Activated CD4-positive, alpha-beta T cell treated with anti-CD3 and anti-CD28 coated beads, Interleukin-2, amount 50 U/mL, for 16 hours (primary cell): ENCODE data around the gene HAS3.
"Not testable (repeated sequence)": the region's sequence is repeated elsewhere in the genome, so short reads cannot be mapped to it uniquely, and the experiment has no call there.

Experiments used
- DNase-seq: peaks from one replicate; pipeline ENCODE4 v3.0.0-alpha.2; 2020

Gene HAS3, protein sequence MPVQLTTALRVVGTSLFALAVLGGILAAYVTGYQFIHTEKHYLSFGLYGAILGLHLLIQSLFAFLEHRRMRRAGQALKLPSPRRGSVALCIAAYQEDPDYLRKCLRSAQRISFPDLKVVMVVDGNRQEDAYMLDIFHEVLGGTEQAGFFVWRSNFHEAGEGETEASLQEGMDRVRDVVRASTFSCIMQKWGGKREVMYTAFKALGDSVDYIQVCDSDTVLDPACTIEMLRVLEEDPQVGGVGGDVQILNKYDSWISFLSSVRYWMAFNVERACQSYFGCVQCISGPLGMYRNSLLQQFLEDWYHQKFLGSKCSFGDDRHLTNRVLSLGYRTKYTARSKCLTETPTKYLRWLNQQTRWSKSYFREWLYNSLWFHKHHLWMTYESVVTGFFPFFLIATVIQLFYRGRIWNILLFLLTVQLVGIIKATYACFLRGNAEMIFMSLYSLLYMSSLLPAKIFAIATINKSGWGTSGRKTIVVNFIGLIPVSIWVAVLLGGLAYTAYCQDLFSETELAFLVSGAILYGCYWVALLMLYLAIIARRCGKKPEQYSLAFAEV

GRCh38 chr16:69105501-69106361 is at the start of gene HAS3:
Gene HAS3, plus strand, starts transcription at chr16:69105653. Its CDS starts 3,743 bp downstream, at chr16:69109396.
- peak; percentile 43 for DNase-seq

- no peak for DNase-seq
Measured at GRCh38 chr16:69055980-69056379, 49.5 kb upstream of the HAS3 start.

DNA sequence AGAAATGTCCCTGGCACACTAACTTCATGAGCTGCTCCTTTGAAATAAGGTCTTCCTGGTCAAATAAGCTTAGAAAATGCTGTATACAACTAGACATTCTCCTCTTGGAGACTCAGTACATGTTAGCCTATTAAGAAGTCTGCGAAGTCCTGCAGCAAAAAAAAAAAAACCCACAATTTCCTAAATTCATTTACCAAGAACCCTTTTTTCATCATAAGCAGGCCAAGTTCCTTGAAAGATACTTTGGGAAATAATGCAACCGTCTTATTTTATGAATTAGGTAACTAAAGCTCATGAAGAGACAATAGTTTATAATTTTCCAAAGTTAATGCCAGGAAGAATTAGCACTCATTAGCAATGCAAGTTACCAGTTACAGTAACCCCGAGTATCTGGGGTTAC is 49.0 kb upstream of the HAS3 start:
- DNase-seq, result no peak

DNA sequence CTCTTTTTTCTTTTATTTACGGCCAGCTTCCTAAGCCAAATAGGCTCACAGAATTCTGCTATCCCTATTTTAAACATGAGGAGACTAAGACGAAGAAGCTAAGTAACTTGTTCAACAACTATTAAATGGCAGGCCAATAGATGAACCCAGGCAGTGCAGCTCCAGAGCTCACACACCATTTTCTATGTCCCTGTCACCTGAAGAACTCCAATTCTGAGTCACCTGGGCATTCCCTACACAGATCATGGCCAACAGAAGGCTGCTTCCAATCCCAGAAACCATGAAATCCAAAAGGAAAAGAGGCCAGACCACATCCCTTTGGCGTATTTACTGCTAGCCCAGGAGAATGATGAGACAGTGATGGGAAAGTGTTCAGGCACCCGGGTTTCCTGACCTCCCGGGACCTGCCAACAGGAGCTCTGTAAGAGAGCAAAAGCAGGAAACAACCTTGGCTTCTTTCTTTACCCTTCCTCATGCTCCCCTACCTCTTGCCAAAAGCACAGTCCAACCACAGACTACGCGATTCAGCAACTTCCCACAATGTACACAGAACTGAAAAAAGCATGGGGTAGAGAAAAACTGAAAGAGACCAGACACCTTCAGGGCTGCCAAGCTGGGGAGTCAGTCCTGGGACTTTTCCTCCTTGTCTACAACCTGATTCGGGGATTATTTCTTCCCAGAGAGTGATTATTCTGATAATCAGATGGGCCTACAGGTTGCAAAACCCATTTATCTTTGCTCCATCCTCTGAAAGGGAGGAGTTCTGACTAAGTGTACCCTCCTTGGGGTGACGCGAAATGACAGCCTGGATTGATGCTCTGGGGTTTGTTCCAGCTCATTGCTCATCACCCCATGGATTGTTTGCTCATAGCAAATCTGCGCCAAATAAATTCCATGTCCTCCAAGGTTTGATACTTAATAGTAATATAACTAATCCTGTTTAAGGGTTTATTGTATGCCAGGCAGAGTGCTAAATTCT is 47.8 kb upstream of the HAS3 start:
- no peak for DNase-seq

- not testable (repeated sequence) for DNase-seq
Measured at GRCh38 chr16:69063491-69063890, 42.0 kb upstream of the HAS3 start.

- DNase-seq, result no peak
Measured at GRCh38 chr16:69064124-69064763, 41.2 kb upstream of the HAS3 start.

GRCh38 chr16:69064764-69065313 is 40.6 kb upstream of the HAS3 start:
- no peak for DNase-seq

DNA sequence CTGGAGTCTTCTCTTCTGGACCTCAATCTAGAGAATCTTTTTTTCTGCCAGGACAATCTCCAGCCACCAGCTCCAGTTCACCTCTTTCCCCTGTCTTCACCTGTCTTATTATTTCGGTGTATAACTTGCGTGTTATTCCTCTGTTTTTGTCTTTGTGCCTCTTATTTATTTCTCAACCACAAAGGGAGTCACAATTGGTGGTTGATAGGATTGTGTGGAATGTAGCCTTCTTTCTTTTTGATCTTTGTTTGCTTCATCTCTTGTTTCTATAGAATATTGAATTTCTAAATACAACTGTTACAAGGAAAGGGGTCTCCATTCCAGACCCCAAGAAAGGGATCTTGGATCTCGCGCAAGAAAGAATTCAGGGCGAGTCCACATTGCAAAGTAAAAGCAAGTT is 35.9 kb upstream of the HAS3 start:
- no peak for DNase-seq

GRCh38 chr16:69071036-69071435 is 34.4 kb upstream of the HAS3 start:
- no peak for DNase-seq

GRCh38 chr16:69072640-69072974 is 32.8 kb upstream of the HAS3 start:
- DNase-seq, result no peak

GRCh38 chr16:69073181-69073702 is 32.2 kb upstream of the HAS3 start:
- DNase-seq, result no peak

- no peak for DNase-seq
Measured at GRCh38 chr16:69077251-69077650, 28.2 kb upstream of the HAS3 start.

- DNase-seq, result no peak
Measured at GRCh38 chr16:69078073-69078472, 27.4 kb upstream of the HAS3 start.

DNA sequence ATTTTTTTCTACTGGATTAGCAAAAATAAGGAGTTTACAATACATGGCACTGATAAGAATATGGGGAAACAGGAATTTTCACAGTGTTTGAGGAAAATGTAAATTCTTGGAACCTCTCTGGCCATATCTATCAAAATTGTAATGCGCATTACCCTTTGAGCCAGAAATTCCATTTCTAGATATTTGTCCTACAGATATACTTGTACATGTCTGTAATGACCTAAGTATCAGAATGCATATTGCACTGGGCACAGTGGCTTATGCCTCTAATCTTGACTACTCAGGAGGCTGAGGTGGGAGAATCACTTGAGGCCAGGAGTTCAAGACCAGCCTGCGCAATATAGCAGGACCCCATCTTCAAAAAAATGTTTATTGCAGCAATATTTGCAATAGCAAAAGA is 25.8 kb upstream of the HAS3 start:
- no peak for DNase-seq

DNA sequence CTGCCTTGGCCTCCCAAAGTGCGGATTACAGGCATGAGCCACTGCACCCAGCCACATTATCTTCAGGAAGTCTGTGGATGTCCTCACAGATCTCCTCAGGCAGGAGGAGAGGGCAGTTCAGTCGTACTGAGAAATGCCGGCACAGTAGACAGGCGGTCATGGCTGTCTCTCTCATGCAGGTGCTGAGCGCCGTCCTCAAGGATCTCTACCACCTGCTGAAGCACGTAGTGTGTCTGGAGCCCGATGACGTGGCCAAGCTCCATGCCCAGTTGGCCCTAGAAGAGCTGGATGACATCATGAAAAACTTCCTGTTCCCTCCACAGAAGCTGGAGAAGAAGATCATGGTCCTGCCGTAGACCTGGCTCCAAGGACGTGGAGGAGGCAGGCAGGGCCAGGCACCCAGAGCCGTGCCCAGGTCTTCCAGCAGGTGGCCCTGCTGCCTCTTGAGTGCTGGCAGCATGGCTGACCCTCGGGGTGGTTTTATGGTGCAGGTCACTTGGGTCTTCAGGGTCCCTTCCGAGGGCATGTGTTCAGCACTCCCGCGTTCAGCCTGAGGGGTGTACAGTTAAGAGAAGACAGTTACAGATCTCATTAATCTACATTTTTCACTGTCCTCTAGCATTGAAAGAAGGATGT is 22.0 kb upstream of the HAS3 start:
- no peak for DNase-seq

- DNase-seq, result no peak
Measured at GRCh38 chr16:69084289-69084688, 21.2 kb upstream of the HAS3 start.

DNA sequence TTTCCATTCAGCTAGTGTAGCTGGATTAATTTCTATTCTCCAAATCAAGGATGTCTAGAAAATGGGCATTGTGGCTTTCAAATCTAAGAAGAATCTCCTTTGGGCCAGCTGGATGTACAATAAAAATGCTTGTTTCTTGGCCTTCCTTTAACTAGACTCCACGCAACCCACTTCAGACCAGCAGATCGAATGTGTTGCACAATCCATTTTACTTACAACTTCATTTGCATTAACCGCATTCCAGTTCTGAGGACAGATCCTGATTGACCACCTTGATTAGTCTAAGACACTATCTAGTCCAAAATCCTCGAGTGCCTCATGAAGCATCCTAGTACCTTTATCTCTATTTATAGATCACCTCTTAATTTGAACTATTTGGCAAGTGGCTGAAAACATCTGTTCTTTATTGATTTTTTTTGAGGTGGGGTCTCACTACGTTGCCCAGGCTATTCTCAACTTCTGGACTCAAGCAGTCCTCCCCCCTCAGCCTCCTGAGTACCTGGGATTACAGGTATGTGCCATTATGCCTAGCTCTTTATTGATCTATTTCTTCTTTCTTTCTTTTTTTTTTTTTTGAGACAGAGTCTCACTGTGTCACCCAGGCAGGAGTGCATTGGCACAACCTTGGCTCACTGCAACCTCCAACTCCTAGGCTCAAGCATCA is 20.3 kb upstream of the HAS3 start:
- DNase-seq, result no peak

DNA sequence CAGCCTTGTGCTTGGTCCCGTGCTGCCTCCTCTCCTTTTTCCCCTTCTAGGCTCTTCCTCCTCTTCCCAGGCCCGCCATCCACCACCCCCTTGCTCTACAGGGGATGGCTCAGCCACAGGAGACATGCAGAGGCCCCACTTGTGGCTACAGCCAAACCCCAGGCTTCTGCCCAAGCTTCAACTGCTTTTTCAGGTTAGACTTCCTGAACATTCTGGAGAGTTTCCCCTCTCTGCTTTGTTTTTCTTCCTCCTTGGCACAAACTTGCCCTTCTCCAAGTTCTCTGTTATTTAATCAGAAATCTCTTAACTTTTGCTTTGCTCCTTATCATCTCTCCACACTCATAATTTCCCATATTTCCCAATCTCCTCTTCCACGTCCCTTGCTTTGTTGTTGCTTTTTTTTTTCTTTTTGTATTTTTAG is 18.3 kb upstream of the HAS3 start:
- no peak for DNase-seq

GRCh38 chr16:69088684-69089083 is 16.8 kb upstream of the HAS3 start:
- no peak for DNase-seq
